G401 (cell line): ENCODE results near the gene SCGB1D4. TPM values are rescaled to one million over a fixed set of nuclear protein-coding genes. Genes with fewer than 3 reads are reported as not detected.

Experiments
- DNase-seq: peaks from one replicate; pipeline ENCODE4 v3.0.0-alpha.2; 2015; ENCODE audit warnings: low spot score
- in situ Hi-C: cut with HindIII; loops from 2 replicates; pipeline ENCODE4 v1.10.0; 2016; ENCODE audit warnings: low sequenced_read_pairs, mixed read lengths
- total RNA-seq: library from RNA; depleted of rRNA; stranded (reverse); fragments of >200 nt; shearing (Covaris generic); gene quantifications from 2 replicates; pipeline ENCODE4 v1.2.3, GENCODE V29; 2014; rRNA removed

The SCGB1D4 gene
- total RNA-seq, 1 experiment from 2014 or later, result not detected

GRCh38 chr11:62306227-62306626 lies 7.4 kb upstream of the SCGB1D4 start:
- no peak for DNase-seq
- in situ Hi-C loops, result no loop called here

DNA sequence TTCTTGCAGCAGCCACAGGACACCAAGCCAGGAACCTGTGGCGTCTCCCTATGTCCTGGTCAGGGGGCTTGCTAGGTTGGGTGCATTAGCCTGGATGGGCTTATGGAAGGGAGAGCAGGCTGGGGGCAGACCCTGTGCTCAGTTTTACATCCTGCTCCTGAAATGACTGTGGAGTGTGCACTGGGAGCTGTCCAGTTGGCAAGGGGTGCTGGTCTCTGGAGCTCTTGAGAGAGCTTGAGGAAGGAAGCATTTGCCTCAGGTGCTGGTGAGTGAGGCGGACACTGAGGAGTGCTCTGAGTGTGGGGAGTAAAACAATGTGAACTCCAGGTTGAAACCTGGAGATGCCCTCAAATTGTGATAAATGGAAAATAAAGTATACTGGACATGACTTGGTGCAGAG lies 3.4 kb downstream of the SCGB1D4 start:
- in situ Hi-C loops, result no loop called here
- no peak for DNase-seq

GRCh38 chr11:62280452-62280851 lies 18.4 kb downstream of the SCGB1D4 start:
- DNase-seq, result no peak
- in situ Hi-C loops, result no loop called here

- DNase-seq, result no peak
- in situ Hi-C loops, result no loop called here
Observed at GRCh38 chr11:62273789-62274275, 25.0 kb downstream of the SCGB1D4 start.

- no peak for DNase-seq
- in situ Hi-C loops, result no loop called here
Observed at GRCh38 chr11:62273284-62273683, 25.6 kb downstream of the SCGB1D4 start.

DNA sequence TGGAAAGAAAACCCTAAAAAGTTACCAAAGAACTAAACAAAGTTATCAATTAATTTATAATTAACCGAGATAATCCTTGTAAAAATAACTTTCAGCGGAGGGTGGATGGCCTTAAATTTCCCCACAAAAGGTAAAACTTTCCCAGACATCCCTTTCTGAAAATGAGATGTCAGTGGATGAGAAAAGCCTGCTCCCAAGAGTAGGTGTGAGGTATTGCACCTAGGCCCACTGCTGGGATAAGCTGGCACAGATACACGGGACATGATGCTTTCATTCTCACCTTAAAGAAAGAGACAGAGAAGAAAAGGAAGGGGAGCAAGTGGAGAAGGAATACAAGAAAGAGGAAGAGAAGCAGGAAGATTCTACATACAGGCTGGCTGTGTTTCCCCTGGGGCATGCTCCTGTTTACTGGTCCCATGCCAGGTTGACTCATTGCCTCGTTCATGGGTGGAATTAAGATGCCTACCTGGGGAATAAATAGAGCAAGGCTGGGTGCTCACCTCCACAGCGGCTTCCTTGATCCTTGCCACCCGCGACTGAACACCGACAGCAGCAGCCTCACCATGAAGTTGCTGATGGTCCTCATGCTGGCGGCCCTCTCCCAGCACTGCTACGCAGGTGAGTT lies 29.1 kb downstream of the SCGB1D4 start, which contains the start of gene SCGB2A2:
Gene SCGB2A2, plus strand, starts transcription at position 505 of the 625 bp plus-strand sequence. Its CDS starts 59 bp downstream, at position 564.
- in situ Hi-C loops, result no loop called here
- no peak for DNase-seq

DNA sequence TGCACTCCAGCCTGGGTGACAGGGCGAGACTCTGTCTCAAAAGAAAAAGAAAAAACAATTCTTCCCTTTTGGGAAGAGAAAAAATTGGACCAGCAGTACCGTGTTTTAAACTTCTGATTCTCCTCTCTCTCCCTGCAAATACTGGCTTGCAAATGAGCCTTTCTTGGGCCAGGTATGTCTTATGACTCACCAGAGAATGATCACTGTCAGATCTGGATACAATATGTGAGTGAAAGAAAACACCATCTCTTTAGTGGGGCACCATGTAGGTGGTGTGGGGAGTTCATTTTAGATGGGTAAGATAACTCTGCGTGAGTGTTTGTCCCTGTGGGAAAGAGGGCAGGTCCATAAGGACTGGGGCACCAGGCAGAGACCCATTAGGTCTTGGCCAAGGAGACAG lies 31.3 kb downstream of the SCGB1D4 start:
- DNase-seq, result no peak
- in situ Hi-C loops, result no loop called here

DNA sequence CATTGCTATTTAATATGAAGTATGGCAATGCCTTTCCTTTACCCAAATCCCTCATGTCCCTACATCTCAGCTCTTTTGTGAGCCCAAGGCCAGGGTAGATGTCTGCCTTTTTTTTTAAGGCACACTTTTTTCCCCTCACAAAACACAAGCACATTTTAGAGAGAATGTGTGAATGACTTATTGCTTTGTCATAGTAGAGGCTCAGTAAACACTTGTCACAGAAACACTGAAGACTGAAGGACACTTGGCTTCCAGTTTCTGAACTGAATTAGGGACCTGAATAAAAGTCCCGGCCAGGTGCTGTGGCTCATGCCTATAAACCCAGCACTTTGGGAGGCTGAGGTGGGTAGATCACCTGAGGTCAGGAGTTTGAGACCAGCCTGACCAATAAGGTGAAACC lies 31.8 kb downstream of the SCGB1D4 start:
- in situ Hi-C loops, result no loop called here
- DNase-seq, result no peak

DNA sequence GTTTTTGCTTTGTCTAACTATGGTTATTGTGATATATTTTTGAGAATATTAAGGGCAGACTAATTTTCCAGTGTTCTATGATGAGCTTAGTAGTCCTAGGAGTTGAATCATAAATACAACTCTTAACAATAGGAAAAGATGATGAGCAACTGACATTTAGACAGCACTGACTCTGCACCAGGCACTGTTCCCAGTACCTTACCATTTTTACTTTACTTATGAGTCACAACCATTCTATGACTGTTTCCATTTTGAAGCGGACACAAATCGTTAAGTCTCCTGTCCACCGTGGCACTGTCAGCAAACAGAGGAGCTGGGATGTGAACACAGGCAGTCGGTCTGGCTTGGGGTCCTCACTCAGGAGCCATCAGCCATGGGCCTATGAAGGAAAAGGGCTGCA lies 32.3 kb downstream of the SCGB1D4 start:
- DNase-seq, result no peak
- in situ Hi-C loops, result no loop called here

DNA sequence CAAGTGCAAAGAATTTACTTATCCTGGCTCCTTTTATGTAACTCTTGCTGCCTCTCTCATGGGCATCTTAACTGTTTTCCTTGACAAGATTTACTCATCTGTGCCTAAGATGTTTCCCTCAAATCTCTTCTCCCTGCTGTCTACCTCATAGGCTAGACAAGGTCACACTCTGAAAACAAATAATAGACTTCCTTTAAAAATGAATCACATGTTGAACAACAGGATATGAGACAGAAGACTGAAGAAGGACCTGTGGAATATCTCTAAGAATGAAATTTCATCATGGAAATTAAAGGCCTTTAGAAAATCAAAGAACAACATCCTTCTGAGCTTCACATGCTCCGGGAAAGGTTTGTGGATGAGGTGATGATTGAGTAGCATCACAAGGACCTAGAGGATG lies 34.9 kb downstream of the SCGB1D4 start:
- DNase-seq, result no peak
- in situ Hi-C loops, result no loop called here

- in situ Hi-C loops, result no loop called here
- DNase-seq, result no peak
Observed at GRCh38 chr11:62260261-62260953, 38.5 kb downstream of the SCGB1D4 start.

DNA sequence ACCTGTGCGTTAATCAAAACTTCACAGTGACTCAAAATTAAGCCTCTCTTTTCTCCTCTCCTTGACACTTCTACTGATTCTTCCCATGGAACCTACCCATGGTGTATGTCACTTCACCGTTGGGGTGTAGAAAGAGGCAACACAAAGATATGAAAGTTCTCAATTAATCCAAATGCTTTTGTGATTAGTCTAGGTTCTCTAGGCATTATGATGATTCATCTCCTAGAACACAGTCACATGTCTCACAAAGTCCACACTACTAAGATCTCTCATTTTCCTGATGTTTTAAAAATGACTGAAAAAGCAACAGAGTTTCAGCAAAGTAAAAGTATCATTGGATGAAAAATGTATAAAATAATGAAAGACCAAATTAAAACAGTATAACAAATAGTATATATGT lies 42.6 kb downstream of the SCGB1D4 start:
- no peak for DNase-seq
- in situ Hi-C loops, result no loop called here

DNA sequence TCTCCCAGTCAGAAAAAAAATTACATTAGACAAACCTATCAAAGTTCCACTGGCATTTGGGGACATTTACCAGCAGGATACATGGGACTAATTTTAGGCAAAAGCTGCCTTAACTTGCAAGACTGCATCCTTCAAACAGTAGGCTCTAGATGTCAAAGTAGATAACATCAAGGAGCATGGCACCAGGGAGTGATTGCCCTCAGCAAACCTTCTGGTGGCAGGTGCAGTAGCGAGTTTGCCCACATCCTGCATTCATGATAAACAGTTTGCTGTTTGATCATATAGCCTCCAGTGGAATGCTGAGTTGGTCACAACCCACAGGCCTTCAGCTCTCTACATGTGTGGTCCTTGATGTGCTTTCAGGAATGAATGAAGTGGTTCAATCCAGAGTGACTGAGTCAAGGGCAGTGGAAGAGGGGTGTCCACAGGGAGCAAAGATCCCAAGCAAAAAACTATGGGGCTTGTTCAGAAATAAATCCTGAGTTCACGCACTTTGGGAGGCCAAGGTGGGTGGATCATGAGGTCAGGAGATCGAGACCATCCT lies 44.8 kb downstream of the SCGB1D4 start:
- no peak for DNase-seq
- in situ Hi-C loops, result no loop called here

GRCh38 chr11:62251698-62252097 lies 47.2 kb downstream of the SCGB1D4 start:
- DNase-seq, result no peak
- in situ Hi-C loops, result no loop called here

Other genes starting within 250 kb of the SCGB1D4 start
- gene INCENP, start 175.1 kb downstream of the SCGB1D4 start, total RNA-seq, result 73.7 and 84.8 TPM in 2 replicates
- gene SCGB1D1, start 108.9 kb downstream of the SCGB1D4 start, total RNA-seq, result not detected in 2 replicates
- not detected in 2 replicates for gene SCGB2A1, start 90.4 kb downstream of the SCGB1D4 start, total RNA-seq
- gene SCGB1D2, start 56.8 kb downstream of the SCGB1D4 start, total RNA-seq, result not detected in 2 replicates
- gene SCGB2A2, start 28.9 kb downstream of the SCGB1D4 start, total RNA-seq, result not detected in 2 replicates
- gene ASRGL1, start 38.4 kb upstream of the SCGB1D4 start, total RNA-seq, result 26.6 and 28.1 TPM in 2 replicates
- not detected in 2 replicates for gene SCGB1A1, start 120.0 kb upstream of the SCGB1D4 start, total RNA-seq
- 161 and 197 TPM in 2 replicates for gene AHNAK, start 247.7 kb upstream of the SCGB1D4 start, total RNA-seq